H9 (cell line): ENCODE results near the gene ZC3H18. TPM values are rescaled to one million over a fixed set of nuclear protein-coding genes. Genes with fewer than 3 reads are reported as not detected.

ENCODE experiments used
- DNase-seq: peaks from one replicate; pipeline ENCODE4 v3.0.0-alpha.2; 2017
- H2AFZ ChIP-seq: one replicate; pipeline ENCODE4 v1.6.1; 2013; ENCODE audit warnings: mild to moderate bottlenecking, low read length, control low read depth, moderate library complexity
- H2AK5ac ChIP-seq: 2 replicates; pipeline ENCODE4 v1.6.1; 2013; ENCODE audit warnings: low read length, control low read depth, mixed read lengths; ENCODE audit not compliant: insufficient read length
- H2BK120ac ChIP-seq: one replicate; pipeline ENCODE4 v1.6.1; 2013; ENCODE audit warnings: low read depth, mild to moderate bottlenecking, low read length, control low read depth, inconsistent platforms; ENCODE audit not compliant: poor library complexity, severe bottlenecking
- H2BK12ac ChIP-seq: 2 replicates; pipeline ENCODE4 v1.6.1; 2013; ENCODE audit warnings: low read length, control low read depth, mixed read lengths, low read depth; ENCODE audit not compliant: insufficient read length
- H2BK15ac ChIP-seq: 2 replicates; pipeline ENCODE4 v1.6.1; 2013; ENCODE audit warnings: low read depth, low read length, control low read depth
- H2BK20ac ChIP-seq: one replicate; pipeline ENCODE4 v1.6.1; 2013; ENCODE audit warnings: low read depth, mild to moderate bottlenecking, low read length, control low read depth, inconsistent platforms; ENCODE audit not compliant: poor library complexity, severe bottlenecking
- H2BK5ac ChIP-seq: 2 replicates; pipeline ENCODE4 v1.6.1; 2013; ENCODE audit warnings: low read length, control low read depth, mixed read lengths; ENCODE audit not compliant: insufficient read length
- H3K14ac ChIP-seq: 2 replicates; pipeline ENCODE4 v1.6.1; 2013; ENCODE audit warnings: low read length, control low read depth; ENCODE audit not compliant: insufficient read depth
- H3K18ac ChIP-seq: 2 replicates; pipeline ENCODE4 v1.6.1; 2013; ENCODE audit warnings: low read depth, mild to moderate bottlenecking, mixed read lengths, low read length, control low read depth; ENCODE audit not compliant: insufficient read length
- H3K23ac ChIP-seq: 2 replicates; pipeline ENCODE4 v1.6.1; 2013; ENCODE audit warnings: low read length, control low read depth, mixed read lengths, low read depth; ENCODE audit not compliant: insufficient read length
- H3K23me2 ChIP-seq: 2 replicates; pipeline ENCODE4 v1.6.1; 2013; ENCODE audit warnings: low read depth, mild to moderate bottlenecking, mixed read lengths, low read length, control low read depth; ENCODE audit not compliant: insufficient read length, poor library complexity, severe bottlenecking
- H3K27ac ChIP-seq: 2 replicates; pipeline ENCODE4 v1.5.1; 2013; ENCODE audit warnings: low read length, control low read depth, mixed read lengths, low read depth; ENCODE audit not compliant: insufficient read length
- H3K27me3 ChIP-seq: 2 replicates; pipeline ENCODE4 v1.6.1; 2013; ENCODE audit warnings: low read length, control low read depth, inconsistent platforms; ENCODE audit not compliant: insufficient read depth
- H3K4ac ChIP-seq: 2 replicates; pipeline ENCODE4 v1.6.1; 2013; ENCODE audit warnings: low read depth, mild to moderate bottlenecking, control low read depth, inconsistent platforms, low read length, moderate library complexity
- H3K4me1 ChIP-seq: 2 replicates; pipeline ENCODE4 v1.6.1; 2013; ENCODE audit warnings: low read length, control low read depth, inconsistent platforms; ENCODE audit not compliant: insufficient read depth
- H3K4me2 ChIP-seq: 2 replicates; pipeline ENCODE4 v1.6.1; 2013; ENCODE audit warnings: low read length, control low read depth, mixed read lengths; ENCODE audit not compliant: insufficient read length, insufficient read depth
- H3K56ac ChIP-seq: 2 replicates; pipeline ENCODE4 v1.6.1; 2013; ENCODE audit warnings: low read depth, mild to moderate bottlenecking, mixed read lengths, low read length, control low read depth; ENCODE audit not compliant: insufficient read length
- H3K79me1 ChIP-seq: 2 replicates; pipeline ENCODE4 v1.6.1; 2013; ENCODE audit warnings: low read depth, mild to moderate bottlenecking, moderate library complexity, low read length, control low read depth, inconsistent platforms; ENCODE audit not compliant: insufficient read depth, poor library complexity, severe bottlenecking
- H3K79me2 ChIP-seq: 2 replicates; pipeline ENCODE4 v1.6.1; 2013; ENCODE audit warnings: low read length, control low read depth, inconsistent platforms; ENCODE audit not compliant: insufficient read depth
- H3K9ac ChIP-seq: 2 replicates; pipeline ENCODE4 v1.6.1; 2013; ENCODE audit warnings: low read length, control low read depth, mixed read lengths; ENCODE audit not compliant: insufficient read length; ENCODE audit errors: extremely low read depth
- H3K9me3 ChIP-seq: one replicate; pipeline ENCODE4 v1.6.1; 2013; ENCODE audit warnings: low read depth, low read length, inconsistent platforms; ENCODE audit not compliant: control insufficient read depth
- H3T11ph ChIP-seq: one replicate; pipeline ENCODE4 v1.6.1; 2013; ENCODE audit warnings: mild to moderate bottlenecking, low read length, control low read depth, inconsistent platforms
- H4K20me1 ChIP-seq: one replicate; pipeline ENCODE4 v1.6.1; 2013; ENCODE audit not compliant: control insufficient read depth, insufficient read length, insufficient read depth
- H4K5ac ChIP-seq: 2 replicates; pipeline ENCODE4 v1.6.1; 2013; ENCODE audit warnings: low read depth, mild to moderate bottlenecking, mixed read lengths, low read length, control low read depth; ENCODE audit not compliant: insufficient read length
- H4K8ac ChIP-seq: replicated peaks from 2 replicates; pipeline ENCODE4 v1.6.1; 2013; ENCODE audit warnings: low read length, control low read depth, mixed read lengths, low read depth; ENCODE audit not compliant: insufficient read length
- H4K91ac ChIP-seq: 2 replicates; pipeline ENCODE4 v1.6.1; 2013; ENCODE audit warnings: low read depth, mild to moderate bottlenecking, moderate library complexity, mixed read lengths, low read length, control low read depth; ENCODE audit not compliant: insufficient read length
- H3K27ac Mint-ChIP-seq, 3 experiments: 2 replicates in 2 of 3; 3 replicates in 1 of 3; pipeline ENCODE4 v1.8.0; 2020 to 2021; ENCODE audit warnings: mixed read lengths in 3 of 3, mild to moderate bottlenecking in 1 of 3, moderate library complexity in 1 of 3
- H3K27me3 Mint-ChIP-seq: 2 replicates; pipeline ENCODE4 v1.8.0; 2021; ENCODE audit warnings: low read depth, mild to moderate bottlenecking, moderate library complexity, mixed read lengths
- H3K36me3 Mint-ChIP-seq, 3 experiments: 2 replicates in 2 of 3; 3 replicates in 1 of 3; pipeline ENCODE4 v1.8.0; 2020 to 2021; ENCODE audit warnings: low read depth in 3 of 3, mixed read lengths in 3 of 3; ENCODE audit not compliant: insufficient read depth in 1 of 3
- H3K4me1 Mint-ChIP-seq, 2 experiments: 2 replicates each; pipeline ENCODE4 v1.8.0; 2020; ENCODE audit warnings: mixed read lengths in 2 of 2
- H3K4me3 Mint-ChIP-seq, 2 experiments: 2 replicates in 1 of 2; 3 replicates in 1 of 2; pipeline ENCODE4 v1.8.0; 2020 to 2021; ENCODE audit warnings: mild to moderate bottlenecking in 2 of 2, mixed read lengths in 2 of 2, moderate library complexity in 1 of 2
- H3K9me3 Mint-ChIP-seq, 2 experiments: 2 replicates in 1 of 2; 3 replicates in 1 of 2; pipeline ENCODE4 v1.8.0; 2020; ENCODE audit warnings: mild to moderate bottlenecking in 2 of 2, mixed read lengths in 2 of 2, moderate library complexity in 1 of 2
- WGBS: extraction: QIAGEN DNeasy Blood & Tissue Kit; methylation state at CpG from one replicate; pipeline ENCODE4 v1.1.7; 2013; ENCODE audit warnings: missing lambda C conversion rate, low lambda C conversion rate, mixed read lengths; ENCODE audit not compliant: insufficient read length; ENCODE audit errors: extremely low coverage; 5-methylcytosine and 5-hydroxymethylcytosine counted together
- total RNA-seq: library from RNA; stranded (reverse); gene quantifications from 2 replicates; pipeline ENCODE4 v1.2.1, GENCODE V29; 2021
- TF ChIP-seq, protein P1 (sequence below): fragments of 200-600 bp; sonication (generic); conservative IDR thresholded peaks from 3 replicates; pipeline ENCODE4 v1.8.0; 2021; ENCODE audit warnings: antibody characterized with exemption, mild to moderate bottlenecking

ZC3H18 gene
- total RNA-seq, 1 experiment from 2014 or later = 69.7 TPM

GRCh38 chr16:88549671-88550245 is 20.4 kb upstream of the ZC3H18 start:
- no peak overlapping the region for H2AK5ac ChIP-seq
- H3K27me3 Mint-ChIP-seq = peaks cover 40% of the 10 kb centered on the region
- DNase-seq = no peak
- H3K18ac ChIP-seq = no peak overlapping the region
- H3K4me1 Mint-ChIP-seq = peaks cover 4 to 22% of the 10 kb centered on the region in 2 experiments; a peak in 3 of 4 replicates
- no peaks in the 10 kb centered on the region for H3K79me1 ChIP-seq
- no peak overlapping the region for H3K4ac ChIP-seq
- no peak overlapping the region for H3K9ac ChIP-seq
- no peak overlapping the region for H2BK5ac ChIP-seq
- no peak overlapping the region for H3K56ac ChIP-seq
- H4K20me1 ChIP-seq = no peaks in the 10 kb centered on the region
- no peak overlapping the region for H2BK12ac ChIP-seq
- H3K4me1 ChIP-seq = no peaks in the 10 kb centered on the region
- H3K23me2 ChIP-seq = no peaks in the 10 kb centered on the region
- no peaks in the 10 kb centered on the region for H3K79me2 ChIP-seq
- no peak overlapping the region for H2BK120ac ChIP-seq
- H3K14ac ChIP-seq = no peak overlapping the region
- H4K91ac ChIP-seq = no peak overlapping the region
- TF ChIP-seq, protein P1, sequence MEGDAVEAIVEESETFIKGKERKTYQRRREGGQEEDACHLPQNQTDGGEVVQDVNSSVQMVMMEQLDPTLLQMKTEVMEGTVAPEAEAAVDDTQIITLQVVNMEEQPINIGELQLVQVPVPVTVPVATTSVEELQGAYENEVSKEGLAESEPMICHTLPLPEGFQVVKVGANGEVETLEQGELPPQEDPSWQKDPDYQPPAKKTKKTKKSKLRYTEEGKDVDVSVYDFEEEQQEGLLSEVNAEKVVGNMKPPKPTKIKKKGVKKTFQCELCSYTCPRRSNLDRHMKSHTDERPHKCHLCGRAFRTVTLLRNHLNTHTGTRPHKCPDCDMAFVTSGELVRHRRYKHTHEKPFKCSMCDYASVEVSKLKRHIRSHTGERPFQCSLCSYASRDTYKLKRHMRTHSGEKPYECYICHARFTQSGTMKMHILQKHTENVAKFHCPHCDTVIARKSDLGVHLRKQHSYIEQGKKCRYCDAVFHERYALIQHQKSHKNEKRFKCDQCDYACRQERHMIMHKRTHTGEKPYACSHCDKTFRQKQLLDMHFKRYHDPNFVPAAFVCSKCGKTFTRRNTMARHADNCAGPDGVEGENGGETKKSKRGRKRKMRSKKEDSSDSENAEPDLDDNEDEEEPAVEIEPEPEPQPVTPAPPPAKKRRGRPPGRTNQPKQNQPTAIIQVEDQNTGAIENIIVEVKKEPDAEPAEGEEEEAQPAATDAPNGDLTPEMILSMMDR = no peak
- no peak overlapping the region for H3K4me3 Mint-ChIP-seq
- H3K9me3 ChIP-seq = no peaks in the 10 kb centered on the region
- no peak overlapping the region for H2BK15ac ChIP-seq
- H2BK20ac ChIP-seq = no peak overlapping the region
- no peak overlapping the region for H4K8ac ChIP-seq
- no peak overlapping the region for H3K4me2 ChIP-seq
- no peak overlapping the region; a peak in 1 of 7 replicates for H3K27ac Mint-ChIP-seq
- H3T11ph ChIP-seq = no peak overlapping the region
- H3K36me3 Mint-ChIP-seq = no peaks in the 10 kb centered on the region
- no CpG with 5 or more reads among the region's 12 CpGs for WGBS
- H3K23ac ChIP-seq = no peak overlapping the region
- no peaks in the 10 kb centered on the region; a peak in 2 of 5 replicates for H3K9me3 Mint-ChIP-seq
- no peak overlapping the region for H3K27ac ChIP-seq
- H4K5ac ChIP-seq = no peak overlapping the region
- no peak overlapping the region for H2AFZ ChIP-seq
- no peaks in the 10 kb centered on the region; the same call in 1 of the 2 replicates for H3K27me3 ChIP-seq
